Gastroesophageal sphincter (tissue), 3 donors: ENCODE results near the gene AKR7A3.

Experiments used
- EP300 ChIP-seq: sonication (generic); formaldehyde crosslinking; IDR thresholded peaks from one replicate; pipeline ENCODE4 v1.6.1; 2017; ENCODE audit warnings: antibody characterized with exemption, mild to moderate bottlenecking
- POLR2A ChIP-seq, 2 donors: fragments of 450-650 bp; IDR thresholded peaks; one replicate each; pipeline ENCODE4 v1.6.1; 2017; ENCODE audit warnings: antibody characterized with exemption in 2 of 2, mild to moderate bottlenecking in 2 of 2, moderate library complexity in 1 of 2
- POLR2AphosphoS5 ChIP-seq: sonication (generic); formaldehyde crosslinking; IDR thresholded peaks from one replicate; pipeline ENCODE4 v1.6.1; 2017; ENCODE audit warnings: antibody characterized with exemption
- TF ChIP-seq, protein P1 (sequence below), 4 experiments: fragments of 200-600 bp in 2 of 4; fragments of 450-650 bp in 2 of 4; sonication (generic) in 1 of 4; IDR thresholded peaks; one replicate each; pipeline ENCODE4 v1.5.1; 2017 to 2019; ENCODE audit warnings: antibody characterized with exemption in 4 of 4, mild to moderate bottlenecking in 2 of 4, moderate library complexity in 2 of 4

DNA sequence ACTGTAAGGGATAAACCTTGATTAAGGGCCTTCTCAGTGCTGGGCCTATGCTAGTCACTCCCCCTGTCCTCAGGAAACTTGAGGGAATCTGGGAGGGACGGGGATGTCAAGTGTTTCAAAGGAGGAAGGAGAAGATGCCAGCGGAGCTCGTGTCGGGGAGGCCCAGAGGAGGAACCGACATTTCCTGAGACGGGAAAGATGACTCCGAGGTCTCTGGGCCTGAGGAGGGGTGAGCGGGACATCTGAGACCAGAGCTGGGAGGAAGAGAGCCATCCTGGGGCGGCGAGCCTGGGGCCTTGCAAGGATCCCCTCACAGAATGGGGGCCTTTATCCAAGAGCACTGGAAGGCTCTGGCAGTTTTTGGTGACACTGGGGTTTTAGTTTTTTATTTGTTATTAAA is 33.9 kb upstream of the AKR7A3 start:
- TF ChIP-seq POLR2A (IDR thresholded peaks at IDR 0.05): no peak
- TF ChIP-seq, protein P1, sequence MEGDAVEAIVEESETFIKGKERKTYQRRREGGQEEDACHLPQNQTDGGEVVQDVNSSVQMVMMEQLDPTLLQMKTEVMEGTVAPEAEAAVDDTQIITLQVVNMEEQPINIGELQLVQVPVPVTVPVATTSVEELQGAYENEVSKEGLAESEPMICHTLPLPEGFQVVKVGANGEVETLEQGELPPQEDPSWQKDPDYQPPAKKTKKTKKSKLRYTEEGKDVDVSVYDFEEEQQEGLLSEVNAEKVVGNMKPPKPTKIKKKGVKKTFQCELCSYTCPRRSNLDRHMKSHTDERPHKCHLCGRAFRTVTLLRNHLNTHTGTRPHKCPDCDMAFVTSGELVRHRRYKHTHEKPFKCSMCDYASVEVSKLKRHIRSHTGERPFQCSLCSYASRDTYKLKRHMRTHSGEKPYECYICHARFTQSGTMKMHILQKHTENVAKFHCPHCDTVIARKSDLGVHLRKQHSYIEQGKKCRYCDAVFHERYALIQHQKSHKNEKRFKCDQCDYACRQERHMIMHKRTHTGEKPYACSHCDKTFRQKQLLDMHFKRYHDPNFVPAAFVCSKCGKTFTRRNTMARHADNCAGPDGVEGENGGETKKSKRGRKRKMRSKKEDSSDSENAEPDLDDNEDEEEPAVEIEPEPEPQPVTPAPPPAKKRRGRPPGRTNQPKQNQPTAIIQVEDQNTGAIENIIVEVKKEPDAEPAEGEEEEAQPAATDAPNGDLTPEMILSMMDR (IDR thresholded peaks at IDR 0.05): no peak
- no peak for TF ChIP-seq EP300
- no peak for TF ChIP-seq POLR2AphosphoS5
